CD14-positive monocyte (primary cell): Measurements from ENCODE around the gene TMPRSS11A. TPM values are rescaled to one million over a fixed set of nuclear protein-coding genes. Genes with fewer than 3 reads are reported as not detected.

ENCODE experiments used
- DNase-seq, 3 donors: peaks; one replicate each; pipeline ENCODE4 v3.0.0-alpha.2; 2011 to 2022
- H2AFZ ChIP-seq: 2 replicates; pipeline ENCODE4 v1.6.0; 2012; ENCODE audit warnings: mild to moderate bottlenecking, low read depth, low read length, inconsistent platforms; ENCODE audit not compliant: insufficient read depth, poor library complexity, severe bottlenecking
- H3K27ac ChIP-seq, 2 donors: 1 replicate in 1 of 2; 2 replicates in 1 of 2; pipeline ENCODE4 v1.5.1; 2012 to 2013; ENCODE audit warnings: low read length in 2 of 2, control low read depth in 1 of 2, inconsistent platforms in 1 of 2, low read depth in 1 of 2, mild to moderate bottlenecking in 1 of 2
- H3K27me3 ChIP-seq, 2 donors: one replicate each; pipeline versions ENCODE4 v1.6.0 to v1.6.1; 2011 to 2013; ENCODE audit warnings: low read length in 2 of 2; ENCODE audit not compliant: control insufficient read depth in 2 of 2, insufficient read depth in 2 of 2
- H3K36me3 ChIP-seq, 2 donors: replicated peaks in 1 of 2; 1 replicate in 1 of 2; 2 replicates in 1 of 2; pipeline versions ENCODE4 v1.5.1 to v1.6.1; 2012 to 2013; ENCODE audit warnings: low read length in 2 of 2, control low read depth in 1 of 2, inconsistent platforms in 1 of 2, mild to moderate bottlenecking in 1 of 2; ENCODE audit not compliant: insufficient read depth in 2 of 2, control insufficient read depth in 1 of 2
- H3K4me1 ChIP-seq, 2 donors: 1 replicate in 1 of 2; 2 replicates in 1 of 2; pipeline versions ENCODE4 v1.5.1 to v1.6.1; 2012 to 2013; ENCODE audit warnings: low read length in 2 of 2, control low read depth in 1 of 2, inconsistent platforms in 1 of 2, mild to moderate bottlenecking in 1 of 2, moderate library complexity in 1 of 2; ENCODE audit not compliant: insufficient read depth in 2 of 2, control insufficient read depth in 1 of 2
- H3K4me2 ChIP-seq: replicated peaks from 2 replicates; pipeline ENCODE3; 2012; ENCODE audit warnings: low read length, moderate library complexity, mild to moderate bottlenecking; ENCODE audit not compliant: poor library complexity, severe bottlenecking; ENCODE audit errors: extremely low read depth
- H3K4me3 ChIP-seq, 3 experiments: fragments of 200-600 bp in 1 of 3; sonication (generic) in 1 of 3; replicated peaks in 1 of 3; 1 replicate in 2 of 3; 2 replicates in 1 of 3; pipeline ENCODE4 v1.5.1; 2011 to 2013; ENCODE audit warnings: low read length in 3 of 3, mild to moderate bottlenecking in 3 of 3, control low read depth in 2 of 3, low read depth in 2 of 3, inconsistent platforms in 1 of 3, moderate library complexity in 1 of 3
- H3K79me2 ChIP-seq: 2 replicates; pipeline ENCODE4 v1.6.0; 2012; ENCODE audit warnings: mild to moderate bottlenecking, control low read depth, inconsistent platforms, low read length, moderate library complexity; ENCODE audit not compliant: insufficient read depth
- H3K9ac ChIP-seq: 2 replicates; pipeline ENCODE4 v1.6.0; 2017; ENCODE audit warnings: low read length, mild to moderate bottlenecking; ENCODE audit not compliant: insufficient read depth, poor library complexity, severe bottlenecking
- H3K9me3 ChIP-seq, 2 donors: replicated peaks in 1 of 2; 1 replicate in 1 of 2; 2 replicates in 1 of 2; pipeline versions ENCODE4 v1.5.1 to v1.6.1; 2012 to 2013; ENCODE audit warnings: low read length in 2 of 2, control low read depth in 1 of 2; ENCODE audit not compliant: control insufficient read depth in 1 of 2, insufficient read depth in 1 of 2
- H4K20me1 ChIP-seq: 2 replicates; pipeline ENCODE4 v1.6.0; 2012; ENCODE audit warnings: mild to moderate bottlenecking, low read length, control low read depth, moderate library complexity; ENCODE audit not compliant: insufficient read depth
- H3K27ac Mint-ChIP-seq, 7 donors: one replicate each; pipeline ENCODE4 v1.8.0; 2020; ENCODE audit warnings: mild to moderate bottlenecking in 7 of 7, mixed read lengths in 7 of 7, moderate library complexity in 6 of 7, inconsistent platforms in 2 of 7
- H3K27me3 Mint-ChIP-seq, 3 donors: one replicate each; pipeline ENCODE4 v1.8.0; 2021 to 2022; ENCODE audit warnings: low read depth in 3 of 3, mild to moderate bottlenecking in 3 of 3, mixed read lengths in 3 of 3, moderate library complexity in 3 of 3, inconsistent platforms in 1 of 3
- H3K36me3 Mint-ChIP-seq, 2 donors: one replicate each; pipeline ENCODE4 v1.8.0; 2020; ENCODE audit warnings: mixed read lengths in 2 of 2, inconsistent platforms in 1 of 2, mild to moderate bottlenecking in 1 of 2
- H3K4me1 Mint-ChIP-seq: one replicate; pipeline ENCODE4 v1.8.0; 2020; ENCODE audit warnings: mild to moderate bottlenecking, mixed read lengths
- H3K4me3 Mint-ChIP-seq, 2 donors: one replicate each; pipeline ENCODE4 v1.8.0; 2020; ENCODE audit warnings: mild to moderate bottlenecking in 2 of 2, mixed read lengths in 2 of 2, moderate library complexity in 1 of 2
- H3K9me3 Mint-ChIP-seq, 7 donors: one replicate each; pipeline ENCODE4 v1.8.0; 2020 to 2022; ENCODE audit warnings: mixed read lengths in 7 of 7, mild to moderate bottlenecking in 6 of 7, moderate library complexity in 6 of 7, inconsistent platforms in 2 of 7
- CTCF ChIP-seq: fragments of 200-600 bp; IDR thresholded peaks from one replicate; pipeline ENCODE4 v1.8.0; 2022; ENCODE audit warnings: antibody characterized with exemption, mild to moderate bottlenecking
- WGBS: methylation state at CpG from one replicate; pipeline ENCODE4 v1.1.5; 2013; ENCODE audit warnings: missing lambda C conversion rate; ENCODE audit not compliant: insufficient coverage; 5-methylcytosine and 5-hydroxymethylcytosine counted together
- intact Hi-C, 2 donors: fragments of 100-400 bp; cut with micrococcal nuclease; formaldehyde crosslinking; loops; one replicate each; pipeline versions ENCODE4 v1.15.0 to v1.15.1; 2023
- polyA plus RNA-seq, 3 donors: library from polyadenylated mRNA; depleted of rRNA in 1 of 3; unstranded in 2 of 3; stranded (reverse) in 1 of 3; fragments of 300-500 nt in 2 of 3; fragments of >200 nt in 1 of 3; fragmentation: Illumina TruSeq in 2 of 3; gene quantifications; 1 replicate in 2 of 3; 2 replicates in 1 of 3; pipeline ENCODE4 v1.2.3, GENCODE V29; 2012 to 2021

TMPRSS11A gene
- polyA plus RNA-seq, 3 donors: not detected

- Histone ChIP-seq H3K36me3 (no peaks in the 10 kb centered on the region), H3K4me1 (no peaks in the 10 kb centered on the region), H4K20me1 (no peaks in the 10 kb centered on the region), H2AFZ (no peak overlapping the region), H3K79me2 (no peaks in the 10 kb centered on the region), H3K27me3 (no peaks in the 10 kb centered on the region), H3K4me3 (no peak overlapping the region), H3K9ac (no peak overlapping the region), H3K9me3 (no peaks in the 10 kb centered on the region), H3K27ac (no peak overlapping the region), H3K4me2 (no peak overlapping the region)
- Mint-ChIP-seq H3K9me3 (no peaks in the 10 kb centered on the region), H3K4me1 (no peaks in the 10 kb centered on the region), H3K4me3 (no peak overlapping the region), H3K27ac (no peak overlapping the region), H3K27me3 (peaks cover 0 to 4% (median 0%) of the 10 kb centered on the region in 3 donors), H3K36me3 (no peaks in the 10 kb centered on the region)
- intact Hi-C loops: loop anchor here in 1 of 2 donors (5.0 kb wide), 1 partner anchor 40 kb away; no protein-coding TSS in a partner anchor
- no CpG with 5 or more reads among the region's 2 CpGs for WGBS
- TF ChIP-seq CTCF: no peak
- no peak for DNase-seq
These were observed 51.2 kb downstream of the TMPRSS11A start for GRCh38 chr4:67912080-67912479.

GRCh38 chr4:67911638-67912037 lies 51.7 kb downstream of the TMPRSS11A start:
- no peaks in the 10 kb centered on the region for H3K36me3 Mint-ChIP-seq

More at GRCh38 chr4:67911638-67912037, 51.7 kb downstream of the TMPRSS11A start:
- Mint-ChIP-seq H3K4me3 (no peak overlapping the region), H3K27ac (no peak overlapping the region), H3K27me3 (peaks cover 0 to 4% (median 0%) of the 10 kb centered on the region in 3 donors), H3K9me3 (no peaks in the 10 kb centered on the region), H3K4me1 (no peaks in the 10 kb centered on the region)
- TF ChIP-seq CTCF: no peak
- H3K4me2 ChIP-seq: no peak overlapping the region
- H3K4me3 ChIP-seq: no peak overlapping the region
- no peak overlapping the region for H3K9ac ChIP-seq
- intact Hi-C loops: loop anchor here in 1 of 2 donors (5.0 kb wide), 1 partner anchor 39 kb away; no protein-coding TSS in a partner anchor
- H3K79me2 ChIP-seq: no peaks in the 10 kb centered on the region
- H3K27me3 ChIP-seq: no peaks in the 10 kb centered on the region
- no peaks in the 10 kb centered on the region for H3K36me3 ChIP-seq
- H3K4me1 ChIP-seq: no peaks in the 10 kb centered on the region
- no peak overlapping the region for H3K27ac ChIP-seq
- no peaks in the 10 kb centered on the region for H4K20me1 ChIP-seq
- DNase-seq: no peak
- H3K9me3 ChIP-seq: no peaks in the 10 kb centered on the region
- no CpG with 5 or more reads among the region's 3 CpGs for WGBS
- no peak overlapping the region for H2AFZ ChIP-seq
